IMR-90 (cell line): ENCODE data around the gene CTNNA2. TPM values are rescaled to one million over a fixed set of nuclear protein-coding genes. Genes with fewer than 3 reads are reported as not detected.

Source experiments
- ATAC-seq: fragments of 200-7000 bp; cut with Tn5 transposase; 2 replicates; pipeline ENCODE4 v1.9.1; 2020; ENCODE audit warnings: low read depth, mild to moderate bottlenecking, moderate library complexity
- BruUV-seq: library from RNA; stranded (reverse); fragments of 400-500 nt; replicated peaks from 2 replicates; lab custom pipeline; 2021; lab: Mats Ljungman, UMichigan
- CTCF ChIA-PET: fragments of 300-600 bp; formaldehyde crosslinking; extraction: SDS; loops from one replicate; lab custom pipeline; 2021; ENCODE audit warnings: antibody characterized with exemption; lab: Yijun Ruan, JAX
- POLR2A ChIA-PET: fragments of 300-600 bp; sonication (Branson Sonifier 250); formaldehyde crosslinking; loops from one replicate; lab custom pipeline; 2022; ENCODE audit warnings: antibody characterized with exemption; ENCODE audit not compliant: unreplicated experiment; lab: Charles Lee
- DNase-seq: peaks from one replicate; pipeline ENCODE4 v3.0.0; 2013
- H2AFZ ChIP-seq: replicated peaks from 2 replicates; pipeline ENCODE3; 2013; ENCODE audit warnings: low read length, mild to moderate bottlenecking; ENCODE audit not compliant: poor library complexity
- H2AK5ac ChIP-seq: 2 replicates; pipeline ENCODE4 v1.6.1; 2013; ENCODE audit warnings: low read depth, low read length, inconsistent platforms
- H2AK9ac ChIP-seq: replicated peaks from 2 replicates; pipeline ENCODE3; 2013; ENCODE audit warnings: mild to moderate bottlenecking, low read depth, low read length, moderate library complexity; ENCODE audit not compliant: poor library complexity
- H2BK120ac ChIP-seq: 2 replicates; pipeline ENCODE4 v1.6.1; 2013; ENCODE audit warnings: low read depth, low read length, inconsistent platforms
- H2BK15ac ChIP-seq: 3 replicates; pipeline ENCODE4 v1.6.1; 2013; ENCODE audit warnings: low read depth, low read length, inconsistent platforms
- H2BK20ac ChIP-seq: 2 replicates; pipeline ENCODE4 v1.6.1; 2013; ENCODE audit warnings: low read depth, mild to moderate bottlenecking, inconsistent platforms, low read length, moderate library complexity
- H2BK5ac ChIP-seq: 2 replicates; pipeline ENCODE4 v1.6.1; 2013; ENCODE audit warnings: mild to moderate bottlenecking, low read depth, low read length, inconsistent platforms; ENCODE audit not compliant: poor library complexity, severe bottlenecking
- H3K14ac ChIP-seq: replicated peaks from 2 replicates; pipeline ENCODE4 v1.6.1; 2013; ENCODE audit warnings: low read depth, low read length, inconsistent platforms
- H3K18ac ChIP-seq: 2 replicates; pipeline ENCODE4 v1.6.1; 2013; ENCODE audit warnings: low read depth, low read length, control low read depth
- H3K23ac ChIP-seq: 2 replicates; pipeline ENCODE4 v1.6.1; 2013; ENCODE audit warnings: low read depth, low read length, inconsistent platforms
- H3K27ac ChIP-seq: 2 replicates; pipeline ENCODE4 v1.5.1; 2013; ENCODE audit warnings: mild to moderate bottlenecking, control low read depth, low read length; ENCODE audit not compliant: insufficient read depth
- H3K27me3 ChIP-seq: 2 replicates; pipeline ENCODE4 v1.6.1; 2013; ENCODE audit warnings: low read length; ENCODE audit not compliant: control insufficient read depth, insufficient read depth
- H3K36me3 ChIP-seq: 2 replicates; pipeline ENCODE4 v1.6.1; 2013; ENCODE audit warnings: low read length, mixed read lengths; ENCODE audit not compliant: control insufficient read depth, insufficient read depth
- H3K4ac ChIP-seq: 2 replicates; pipeline ENCODE4 v1.6.1; 2013; ENCODE audit warnings: low read depth, low read length, inconsistent platforms
- H3K4me1 ChIP-seq: 2 replicates; pipeline ENCODE4 v1.6.1; 2013; ENCODE audit warnings: low read length, mixed read lengths; ENCODE audit not compliant: control insufficient read depth, insufficient read depth
- H3K4me2 ChIP-seq: 2 replicates; pipeline ENCODE4 v1.6.1; 2013; ENCODE audit warnings: low read depth, mild to moderate bottlenecking, control low read depth, low read length, moderate library complexity
- H3K4me3 ChIP-seq: 2 replicates; pipeline ENCODE4 v1.5.1; 2013; ENCODE audit warnings: low read depth, mild to moderate bottlenecking, control low read depth, low read length, moderate library complexity; ENCODE audit not compliant: insufficient read depth
- H3K56ac ChIP-seq: 2 replicates; pipeline ENCODE4 v1.6.1; 2013; ENCODE audit warnings: low read length, inconsistent platforms; ENCODE audit not compliant: insufficient read depth; ENCODE audit errors: extremely low read depth
- H3K79me1 ChIP-seq, 2 experiments: 2 replicates each; pipeline ENCODE4 v1.6.1; 2013; ENCODE audit warnings: low read length in 2 of 2, inconsistent platforms in 1 of 2, low read depth in 1 of 2
- H3K9ac ChIP-seq: 2 replicates; pipeline ENCODE4 v1.6.1; 2013; ENCODE audit warnings: low read depth, low read length, control low read depth
- H3K9me1 ChIP-seq: 2 replicates; pipeline ENCODE4 v1.6.1; 2013; ENCODE audit warnings: low read length, inconsistent platforms; ENCODE audit not compliant: insufficient read depth
- H3K9me3 ChIP-seq: 2 replicates; pipeline ENCODE4 v1.6.1; 2013; ENCODE audit warnings: low read length; ENCODE audit not compliant: control insufficient read depth, insufficient read depth
- H4K20me1 ChIP-seq: 2 replicates; pipeline ENCODE4 v1.6.1; 2013; ENCODE audit warnings: low read length, inconsistent platforms; ENCODE audit not compliant: insufficient read depth
- H4K5ac ChIP-seq: 2 replicates; pipeline ENCODE4 v1.6.1; 2013; ENCODE audit warnings: mild to moderate bottlenecking, low read depth, low read length, control low read depth
- H4K8ac ChIP-seq, 2 experiments: 2 replicates each; pipeline ENCODE4 v1.6.1; 2013; ENCODE audit warnings: low read depth in 2 of 2, low read length in 2 of 2, control low read depth in 1 of 2, inconsistent platforms in 1 of 2
- H4K91ac ChIP-seq: 2 replicates; pipeline ENCODE4 v1.6.1; 2013; ENCODE audit warnings: low read depth, low read length, inconsistent platforms; ENCODE audit not compliant: insufficient read depth
- BHLHE40 ChIP-seq: fragments of 150-350 bp; IDR thresholded peaks from 2 replicates; pipeline ENCODE4 v1.6.1; 2016; ENCODE audit warnings: mild to moderate bottlenecking, low read depth, low read length
- CHD1 ChIP-seq: IDR thresholded peaks from 2 replicates; pipeline ENCODE4 v1.6.1; 2012; ENCODE audit warnings: low read depth, low read length, improper control_type of control experiment
- MAZ ChIP-seq: IDR thresholded peaks from 2 replicates; pipeline ENCODE4 v1.6.1; 2012; ENCODE audit warnings: low read depth, mild to moderate bottlenecking, low read length, improper control_type of control experiment, moderate library complexity, borderline replicate concordance
- MXI1 ChIP-seq: IDR thresholded peaks from 2 replicates; pipeline ENCODE4 v1.6.1; 2012; ENCODE audit warnings: low read depth, mild to moderate bottlenecking, low read length, moderate library complexity, borderline replicate concordance
- NFE2L2 ChIP-seq: fragments of 150-350 bp; IDR thresholded peaks from 2 replicates; pipeline ENCODE4 v1.6.1; 2016; ENCODE audit warnings: low read depth, mild to moderate bottlenecking, low read length
- RAD21 ChIP-seq: IDR thresholded peaks from 2 replicates; pipeline ENCODE4 v1.6.1; 2012; ENCODE audit warnings: low read length, improper control_type of control experiment
- RFX5 ChIP-seq: IDR thresholded peaks from 2 replicates; pipeline ENCODE4 v1.8.0; 2012; ENCODE audit warnings: low read depth, mild to moderate bottlenecking, low read length, moderate library complexity
- WGBS, 2 experiments: methylation state at CpG; one replicate each; pipeline versions ENCODE4 v1.1.5 to v1.1.7; 2013; ENCODE audit warnings: missing lambda C conversion rate in 2 of 2; ENCODE audit not compliant: insufficient read length in 1 of 2; ENCODE audit errors: extremely low coverage in 2 of 2; 5-methylcytosine and 5-hydroxymethylcytosine counted together
- dilution Hi-C: fragments of 300-500 bp; cut with HindIII; formaldehyde crosslinking; loops from one replicate; pipeline ENCODE4 v1.14.3; 2018; ENCODE audit warnings: low sequenced_read_pairs; ENCODE audit not compliant: unreplicated experiment
- in situ Hi-C: fragments of 300-500 bp; cut with MboI; formaldehyde crosslinking; loops from 3 replicates; pipeline ENCODE4 v1.14.3; 2019; ENCODE audit warnings: low sequenced_read_pairs, inconsistent platforms, mixed read lengths
- intact Hi-C: fragments of 100-400 bp; cut with micrococcal nuclease; formaldehyde crosslinking; loops from 2 replicates; pipeline ENCODE4 v1.10.0; 2022
- polyA plus RNA-seq, 3 experiments: library from polyadenylated mRNA; depleted of rRNA; stranded (reverse); fragments of >200 nt; gene quantifications; 2 replicates each; pipeline ENCODE4 v1.2.3, GENCODE V29; 2012; ENCODE audit warnings: low replicate concordance in 1 of 3
- total RNA-seq: library from RNA; depleted of rRNA; stranded (reverse); fragments of >200 nt; gene quantifications from 2 replicates; pipeline ENCODE4 v1.2.3, GENCODE V29; 2012

Gene CTNNA2
- total and polyA plus RNA-seq, 2 of the 4 experiments (the other 2 are of a cell fraction), result not detected

DNA sequence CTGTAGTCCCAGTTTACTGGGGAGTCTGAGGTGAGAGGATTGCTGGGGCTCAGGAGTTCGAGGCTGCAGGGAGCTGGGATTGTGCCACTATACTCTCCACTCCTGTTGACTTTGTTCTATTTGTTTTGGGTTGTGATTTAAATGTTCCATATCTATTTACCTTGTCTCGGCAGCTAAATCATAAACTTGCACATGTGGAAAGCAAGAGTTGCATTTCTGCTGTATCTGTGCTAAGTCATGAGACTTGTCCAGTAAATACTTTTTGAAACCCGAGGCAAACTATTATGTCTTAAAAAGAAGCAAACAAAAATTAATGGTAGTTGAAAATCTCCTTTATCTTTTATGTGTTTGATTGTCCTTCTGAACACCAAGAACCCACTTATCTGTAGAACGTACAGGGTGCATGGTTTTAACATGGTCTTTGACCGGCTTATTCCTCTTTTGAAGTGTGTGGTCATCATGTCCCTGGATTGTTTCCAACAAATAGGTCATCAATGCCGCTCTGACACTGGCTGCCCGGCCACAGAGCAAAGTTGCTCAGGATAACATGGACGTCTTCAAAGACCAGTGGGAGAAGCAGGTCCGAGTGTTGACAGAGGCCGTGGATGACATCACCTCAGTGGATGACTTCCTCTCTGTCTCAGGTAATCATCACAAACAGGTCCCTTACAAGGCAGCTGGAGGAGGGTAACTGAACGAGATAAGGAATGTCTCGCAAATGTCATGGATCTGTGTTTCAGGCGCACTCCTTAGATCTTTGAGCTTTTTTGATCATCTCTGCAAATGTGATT, 1032.8 kb downstream of the CTNNA2 start:
- dilution Hi-C loops, result no loop called here
- no CpG with 5 or more reads among the region's 13 CpGs for WGBS, 2 experiments

More for the DNA sequence above, 1032.8 kb downstream of the CTNNA2 start:
- intact Hi-C loops (no loop called here), in situ Hi-C loops (no loop called here)
- Histone ChIP-seq H3K9me1 (no peaks in the 10 kb centered on the region), H2AFZ (no peak overlapping the region), H3K79me1 (no peaks in the 10 kb centered on the region), H2BK5ac (no peak overlapping the region), H2BK120ac (no peak overlapping the region), H4K5ac (no peak overlapping the region), H3K9ac (no peak overlapping the region), H3K36me3 (no peaks in the 10 kb centered on the region), H4K20me1 (no peaks in the 10 kb centered on the region), H4K91ac (no peak overlapping the region), H3K18ac (no peak overlapping the region), H3K4me2 (no peak overlapping the region), H3K27me3 (no peaks in the 10 kb centered on the region), H3K56ac (no peak overlapping the region), H3K23ac (no peak overlapping the region), H2BK15ac (no peak overlapping the region), H3K14ac (no peak overlapping the region), H3K4me1 (no peaks in the 10 kb centered on the region), H3K4me3 (no peak overlapping the region), H2BK20ac (no peak overlapping the region), H3K27ac (no peak overlapping the region), H3K9me3 (no peaks in the 10 kb centered on the region), H4K8ac (no peak overlapping the region), H2AK9ac (no peak overlapping the region), H2AK5ac (no peak overlapping the region), H3K4ac (no peak overlapping the region)
- DNase-seq, result no peak
- no peak for ATAC-seq
- ChIA-PET CTCF (no interaction called here), POLR2A (no interaction called here)
- no TSS peak for BruUV-seq
- TF ChIP-seq MAZ (no peak), RFX5 (no peak), MXI1 (no peak), RAD21 (no peak), BHLHE40 (no peak), NFE2L2 (no peak), CHD1 (no peak)
